ENCODE results near the gene CHKB.
"Not testable (repeated sequence)": the region's sequence is repeated elsewhere in the genome, so short reads cannot be mapped to it uniquely, and the experiment has no call there.

CHKB gene

GRCh38 chr22:50612168-50612527 lies 29.5 kb upstream of the CHKB start:
- no peak for DNase-seq (ENCODE audit: low read depth)

DNA sequence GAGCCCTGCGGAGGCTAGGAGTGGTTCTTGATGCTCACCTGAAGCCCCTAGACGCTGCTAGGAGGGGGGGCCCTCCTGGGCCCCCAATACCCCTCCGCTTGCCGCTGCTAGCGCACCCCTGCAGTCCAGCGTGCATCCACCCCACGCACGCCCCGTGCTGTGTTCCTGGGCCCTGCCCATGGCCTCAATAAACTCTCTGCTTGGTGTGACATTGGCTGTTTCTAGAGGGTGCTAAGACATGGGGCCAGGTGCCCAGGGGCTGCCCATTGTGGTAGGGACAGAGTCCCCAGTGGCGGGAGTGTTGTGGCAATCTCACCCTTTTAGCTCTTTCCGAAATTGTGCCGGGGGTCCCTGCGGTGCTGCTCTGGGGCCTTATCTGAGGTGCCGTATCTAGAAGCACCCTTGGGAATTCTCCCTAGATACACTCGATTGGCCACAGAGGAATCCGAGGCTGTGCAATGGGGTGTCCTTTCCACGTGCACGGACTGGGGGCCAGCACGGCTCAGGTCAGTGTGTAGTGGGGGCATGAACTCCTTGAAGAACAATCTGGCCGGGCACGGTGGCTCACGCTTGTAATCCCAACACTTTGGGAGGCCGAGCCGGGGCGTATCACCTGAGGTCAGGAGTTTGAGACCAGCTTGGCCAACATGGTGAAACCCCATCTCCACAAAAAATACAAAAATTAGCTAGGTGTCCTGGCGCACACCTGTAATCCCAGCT lies 28.9 kb upstream of the CHKB start:
- DNase-seq (ENCODE audit: low read depth), result no peak

DNA sequence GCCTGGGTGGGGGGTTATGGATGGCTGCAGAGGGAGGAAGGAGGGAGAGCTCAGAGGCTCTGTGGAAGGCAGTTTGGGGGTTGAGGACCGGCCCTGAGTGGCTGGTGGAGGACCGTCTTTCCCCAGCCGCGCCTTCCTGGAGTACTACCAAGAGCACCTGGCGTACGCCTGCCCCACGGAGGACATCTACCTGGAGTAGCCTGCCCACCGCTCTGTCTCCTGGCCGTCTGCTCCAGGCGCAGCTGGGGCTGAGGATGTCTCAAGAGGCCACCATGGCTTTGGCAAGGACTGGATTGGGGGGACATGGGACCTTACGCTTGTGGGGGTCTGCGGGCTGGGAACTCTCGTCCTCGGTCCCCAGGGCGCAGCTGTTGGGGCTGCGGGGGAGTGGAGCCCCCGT lies 27.9 kb upstream of the CHKB start:
- DNase-seq (ENCODE audit: low read depth), result no peak

DNA sequence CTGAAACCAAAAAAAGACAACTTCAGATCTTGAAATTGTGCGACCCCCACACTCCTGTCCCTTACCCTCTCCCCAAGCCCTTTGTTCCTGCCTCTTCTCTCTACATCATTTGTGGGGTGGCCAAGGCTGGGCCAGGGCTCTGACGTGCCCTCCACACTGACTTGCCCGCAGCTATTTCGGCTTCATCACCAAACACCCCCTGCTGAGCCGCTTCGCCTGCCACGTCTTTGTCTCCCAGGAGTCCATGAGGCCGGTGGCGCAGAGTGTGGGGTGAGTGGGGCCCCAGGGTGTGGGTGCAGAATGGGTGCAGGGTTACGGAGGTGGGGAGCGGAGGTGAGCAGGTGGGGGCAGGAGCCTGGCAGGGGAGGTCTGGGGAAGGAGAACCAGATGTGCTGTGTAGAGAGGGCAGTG lies 27.4 kb upstream of the CHKB start:
- DNase-seq (ENCODE audit: low read depth), result no peak

DNA sequence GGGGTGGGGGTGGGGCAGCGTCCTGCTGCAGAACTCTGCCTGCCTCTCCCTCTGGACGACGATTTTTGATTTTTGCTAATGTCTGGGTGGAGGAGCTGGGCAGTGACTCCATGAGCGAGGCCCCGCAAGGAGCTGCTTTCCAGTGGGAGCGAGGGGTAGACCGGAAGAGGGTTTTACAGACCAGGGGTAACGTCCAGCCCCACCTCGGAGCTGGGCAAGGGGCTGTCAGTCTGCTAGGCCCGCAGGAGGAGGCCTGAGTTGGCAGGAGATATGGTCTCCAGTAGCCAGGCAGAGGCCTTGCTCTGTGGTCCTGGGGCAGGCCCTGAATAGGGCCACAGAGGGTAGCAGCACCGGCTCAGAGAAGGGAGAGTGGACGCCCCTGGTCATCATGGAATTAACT lies 26.9 kb upstream of the CHKB start:
- DNase-seq (ENCODE audit: low read depth), result no peak

DNA sequence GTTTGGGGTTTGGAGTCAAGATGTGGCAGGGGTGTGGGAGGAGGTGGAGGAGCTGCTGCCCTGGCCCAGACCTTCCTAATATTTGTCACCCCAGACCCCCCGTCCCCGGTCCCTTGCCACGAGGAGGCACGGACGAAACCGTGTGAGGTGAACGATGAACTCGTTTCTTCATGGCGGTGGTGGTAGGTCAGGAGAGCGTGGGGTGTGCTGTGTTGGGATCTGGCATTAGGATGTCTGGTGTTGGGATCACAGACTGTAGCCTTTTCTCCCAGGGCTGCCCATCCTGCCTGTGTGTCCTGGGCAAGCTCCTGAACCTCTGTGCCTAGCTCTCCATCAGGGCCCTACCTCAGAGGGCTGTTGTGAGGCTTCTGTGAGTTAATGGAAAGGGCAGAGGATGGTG lies 26.3 kb upstream of the CHKB start:
- DNase-seq (ENCODE audit: low read depth), result no peak

- not testable (repeated sequence) for DNase-seq (ENCODE audit: low read depth)
These were observed 25.6 kb upstream of the CHKB start for GRCh38 chr22:50608058-50608840.

DNA sequence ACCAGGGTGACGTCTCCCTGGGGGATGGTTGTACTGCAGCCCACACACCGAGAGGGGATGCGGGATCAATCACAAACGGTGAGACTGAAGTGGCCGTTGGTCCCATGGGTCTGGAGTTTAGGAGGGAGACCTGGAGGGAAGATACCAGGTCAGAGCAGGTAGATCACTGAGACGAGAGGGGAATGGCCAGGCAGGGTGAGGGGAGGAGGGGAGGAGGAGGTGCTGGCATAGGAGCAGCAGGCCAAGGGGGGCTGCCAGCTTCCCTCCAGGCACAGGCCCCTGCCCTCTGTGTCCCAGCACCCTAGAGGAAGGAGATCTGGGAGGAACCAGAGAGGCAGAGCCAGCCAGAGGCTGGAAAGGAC lies 25.0 kb upstream of the CHKB start:
- no peak for DNase-seq (ENCODE audit: low read depth)

DNA sequence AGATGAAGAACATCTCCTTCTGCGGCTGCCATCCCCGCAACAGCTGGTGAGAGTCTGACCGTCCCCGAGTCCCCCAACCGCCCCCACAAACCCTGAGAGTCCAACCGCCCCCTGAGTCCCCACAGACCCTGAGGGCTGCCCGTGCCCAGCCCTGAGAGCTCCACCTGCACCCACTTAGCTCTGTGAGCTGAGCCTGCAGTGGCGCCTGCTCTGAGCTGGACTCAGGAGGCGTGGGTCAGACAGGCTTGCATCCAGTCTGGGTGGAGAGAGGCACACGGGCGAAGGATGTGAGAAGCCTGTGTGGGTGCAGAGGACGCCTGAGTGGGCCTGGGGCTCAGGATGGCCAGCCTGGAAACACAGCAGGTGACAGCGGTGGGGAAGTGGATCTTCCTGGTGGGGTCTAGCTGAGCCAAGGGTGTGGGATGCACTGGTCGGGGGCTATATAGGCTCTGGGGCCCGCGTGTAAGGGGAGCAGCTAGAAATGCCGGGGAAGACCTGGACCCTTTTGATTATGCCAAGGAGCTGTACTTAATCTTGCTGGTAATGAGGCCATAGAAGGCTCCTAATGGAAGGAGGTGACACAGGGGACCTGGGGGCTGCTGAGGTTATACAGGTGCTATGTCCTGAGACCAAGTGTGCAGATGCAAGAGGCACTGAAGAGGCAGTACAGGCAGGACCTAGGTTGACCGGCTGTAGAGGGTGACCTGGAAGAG lies 24.5 kb upstream of the CHKB start:
- no peak for DNase-seq (ENCODE audit: low read depth)

DNA sequence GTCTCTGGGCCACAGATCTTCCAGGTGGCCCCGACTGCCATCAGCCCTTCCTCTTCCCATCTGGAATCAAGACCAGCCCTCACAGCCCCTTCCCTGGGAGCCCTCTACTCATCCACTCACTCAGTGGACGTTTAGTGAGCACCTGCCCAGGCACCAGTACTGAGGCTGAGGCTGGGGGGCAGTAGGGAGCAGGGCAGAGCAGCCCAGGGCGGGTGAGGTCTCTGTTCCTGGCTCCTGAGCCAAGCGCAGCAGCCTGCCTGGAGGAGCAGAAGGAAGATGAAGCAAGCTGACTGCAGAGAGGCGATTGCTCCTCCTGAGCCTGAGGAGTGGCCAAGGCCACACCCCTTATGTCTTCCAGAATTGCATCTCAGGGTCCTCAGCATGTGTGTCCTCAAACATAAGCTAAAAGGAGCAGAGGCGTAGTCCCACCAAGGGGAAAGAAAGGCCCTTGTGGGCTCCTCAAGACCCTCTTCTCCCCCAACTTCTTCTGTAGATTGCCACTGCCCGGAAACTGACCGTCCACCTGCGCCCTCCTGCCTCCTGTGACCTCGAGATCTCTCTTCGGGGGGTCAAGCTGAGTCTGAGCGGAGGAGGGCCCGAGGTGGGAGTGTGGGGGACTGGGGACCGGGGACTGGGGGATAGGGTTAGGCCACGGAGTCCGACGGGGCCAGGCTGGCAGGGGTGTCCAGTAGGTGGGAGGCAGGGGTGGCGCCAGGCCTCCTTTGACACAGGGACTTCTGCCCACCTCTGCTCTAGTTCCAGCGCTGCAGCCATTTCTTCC lies 23.7 kb upstream of the CHKB start:
- DNase-seq (ENCODE audit: low read depth), result no peak

DNA sequence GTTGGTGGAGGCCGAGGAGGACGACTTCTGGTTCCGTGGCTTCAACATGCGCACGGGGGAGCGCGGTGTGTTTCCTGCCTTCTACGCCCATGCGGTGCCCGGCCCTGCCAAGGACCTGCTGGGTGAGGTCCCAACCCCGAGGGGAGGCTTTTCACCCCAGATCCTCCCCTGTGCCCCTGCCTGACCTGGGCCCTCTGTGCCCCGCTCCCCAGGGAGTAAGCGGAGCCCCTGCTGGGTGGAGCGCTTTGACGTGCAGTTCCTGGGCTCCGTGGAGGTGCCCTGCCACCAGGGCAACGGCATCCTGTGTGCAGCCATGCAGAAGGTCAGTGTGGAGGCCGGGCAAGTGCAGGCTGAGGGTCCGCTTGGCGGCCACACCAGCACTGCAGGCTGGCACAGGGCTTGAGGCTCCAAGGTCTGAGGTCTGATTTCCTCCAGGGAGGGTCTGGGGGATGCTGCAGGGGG lies 23.0 kb upstream of the CHKB start:
- no peak for DNase-seq (ENCODE audit: low read depth)

- no peak for DNase-seq (ENCODE audit: low read depth)
These were observed 22.5 kb upstream of the CHKB start for GRCh38 chr22:50605002-50605612.

DNA sequence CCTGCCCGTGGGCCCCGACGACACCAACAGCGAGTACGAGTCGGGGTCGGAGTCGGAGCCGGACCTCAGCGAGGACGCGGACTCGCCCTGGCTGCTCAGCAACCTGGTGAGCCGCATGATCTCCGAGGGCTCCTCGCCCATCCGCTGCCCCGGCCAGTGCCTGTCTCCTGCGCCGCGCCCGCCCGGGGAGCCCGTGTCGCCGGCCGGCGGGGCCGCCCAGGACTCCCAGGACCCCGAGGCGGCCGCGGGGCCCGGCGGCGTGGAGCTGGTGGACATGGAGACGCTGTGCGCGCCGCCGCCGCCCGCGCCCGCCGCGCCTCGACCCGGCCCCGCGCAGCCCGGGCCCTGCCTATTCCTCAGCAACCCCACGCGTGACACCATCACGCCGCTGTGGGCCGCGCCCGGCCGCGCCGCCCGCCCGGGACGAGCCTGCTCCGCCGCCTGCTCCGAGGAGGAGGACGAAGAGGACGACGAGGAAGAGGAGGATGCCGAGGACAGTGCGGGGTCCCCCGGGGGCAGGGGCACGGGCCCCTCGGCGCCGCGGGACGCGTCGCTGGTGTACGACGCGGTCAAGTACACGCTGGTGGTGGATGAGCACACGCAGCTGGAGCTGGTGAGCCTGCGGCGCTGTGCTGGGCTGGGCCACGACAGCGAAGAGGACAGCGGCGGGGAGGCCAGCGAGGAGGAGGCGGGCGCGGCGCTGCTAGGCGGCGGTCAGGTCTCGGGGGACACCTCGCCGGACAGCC lies 21.8 kb upstream of the CHKB start:
- DNase-seq (ENCODE audit: low read depth), result no peak

- no peak for DNase-seq (ENCODE audit: low read depth)
These were observed 21.0 kb upstream of the CHKB start for GRCh38 chr22:50603511-50604255.

DNA sequence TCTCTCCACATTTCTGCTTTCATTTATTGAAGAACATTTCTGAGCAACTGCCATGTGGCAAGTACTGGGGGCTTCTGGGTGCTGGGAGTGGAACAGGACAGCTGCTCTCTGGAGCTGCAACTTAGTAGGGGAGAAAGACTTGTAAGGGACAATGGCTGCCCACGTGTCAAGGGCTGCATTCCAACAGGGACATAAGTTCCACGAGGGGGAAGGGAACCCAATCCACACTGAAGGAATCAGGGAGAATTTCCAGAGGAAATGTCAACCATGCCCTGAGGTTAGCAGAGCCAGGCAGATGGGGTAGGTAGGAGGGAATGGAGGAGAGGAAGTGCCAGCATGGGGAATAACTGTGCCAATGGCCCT lies 19.7 kb upstream of the CHKB start:
- no peak for DNase-seq (ENCODE audit: low read depth)

GRCh38 chr22:50601669-50602337 lies 19.2 kb upstream of the CHKB start:
- no peak for DNase-seq (ENCODE audit: low read depth)

DNA sequence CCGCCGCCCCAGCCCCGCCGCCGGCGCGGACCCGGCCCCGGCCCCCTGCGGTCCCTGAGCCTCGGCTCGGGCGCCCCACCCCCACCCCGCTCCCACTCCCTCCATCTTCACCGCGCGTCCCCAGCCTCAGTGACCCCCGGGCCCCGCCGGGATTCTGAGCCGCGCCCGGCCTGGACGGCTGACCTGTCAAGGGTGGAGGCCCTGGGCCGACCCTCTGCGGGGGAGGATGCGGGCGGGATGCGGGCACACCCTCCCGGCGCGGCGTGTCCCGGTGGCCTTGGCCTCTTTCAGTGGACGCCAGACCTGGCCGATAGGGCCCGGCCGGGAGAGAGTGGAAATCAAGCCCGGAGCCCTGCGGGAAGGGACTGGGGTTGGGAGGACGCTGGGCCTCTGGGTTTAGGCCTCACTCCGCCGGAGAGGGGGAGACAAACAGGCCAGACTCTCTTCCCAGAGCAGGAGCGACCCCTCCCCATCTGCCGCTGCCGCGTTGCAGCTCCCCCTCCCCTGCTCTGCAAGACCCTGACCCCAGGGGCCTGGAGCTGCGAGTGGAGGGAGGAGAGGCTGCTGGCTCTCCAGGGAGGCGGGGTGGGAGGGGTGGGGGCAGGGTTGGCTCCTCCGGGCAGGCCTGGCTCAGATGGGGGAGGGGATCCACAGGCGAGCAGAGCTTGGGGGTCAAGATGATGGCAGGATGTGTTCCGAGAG lies 18.5 kb upstream of the CHKB start:
- DNase-seq (ENCODE audit: low read depth), result no peak

- no peak for DNase-seq (ENCODE audit: low read depth)
These were observed 17.9 kb upstream of the CHKB start, which contains the start of gene MAPK8IP2 for GRCh38 chr22:50600538-50600937. MAPK8IP2 (plus strand) TSS chr22:50600793; CDS start chr22:50600819, 26 bp downstream.

- DNase-seq (ENCODE audit: low read depth), result no peak
These were observed 17.3 kb upstream of the CHKB start for GRCh38 chr22:50599816-50600455.

Measured in stimulated activated CD4-positive, alpha-beta T cell treated with anti-CD3 and anti-CD28 coated beads, Interleukin-2, amount 100 ng/mL, for 4 hours (primary cell).